Astrocyte of the spinal cord (primary cell): ENCODE data around the gene SOX11.

ENCODE experiments used
- DNase-seq: peaks from one replicate; pipeline ENCODE4 v3.0.0; 2011; ENCODE audit warnings: low read depth, low spot score
- H3K4me3 ChIP-seq: 2 replicates; pipeline ENCODE4 v1.5.1; 2011; ENCODE audit warnings: low read depth, mild to moderate bottlenecking, low read length, moderate library complexity
- CTCF ChIP-seq: IDR thresholded peaks from 2 replicates; pipeline ENCODE4 v1.5.1; 2012; ENCODE audit warnings: low read depth, mild to moderate bottlenecking, low read length, inconsistent platforms
- in situ Hi-C: cut with HindIII; loops from 2 replicates; pipeline ENCODE4 v1.10.0; 2017; ENCODE audit warnings: low sequenced_read_pairs

SOX11 gene

DNA sequence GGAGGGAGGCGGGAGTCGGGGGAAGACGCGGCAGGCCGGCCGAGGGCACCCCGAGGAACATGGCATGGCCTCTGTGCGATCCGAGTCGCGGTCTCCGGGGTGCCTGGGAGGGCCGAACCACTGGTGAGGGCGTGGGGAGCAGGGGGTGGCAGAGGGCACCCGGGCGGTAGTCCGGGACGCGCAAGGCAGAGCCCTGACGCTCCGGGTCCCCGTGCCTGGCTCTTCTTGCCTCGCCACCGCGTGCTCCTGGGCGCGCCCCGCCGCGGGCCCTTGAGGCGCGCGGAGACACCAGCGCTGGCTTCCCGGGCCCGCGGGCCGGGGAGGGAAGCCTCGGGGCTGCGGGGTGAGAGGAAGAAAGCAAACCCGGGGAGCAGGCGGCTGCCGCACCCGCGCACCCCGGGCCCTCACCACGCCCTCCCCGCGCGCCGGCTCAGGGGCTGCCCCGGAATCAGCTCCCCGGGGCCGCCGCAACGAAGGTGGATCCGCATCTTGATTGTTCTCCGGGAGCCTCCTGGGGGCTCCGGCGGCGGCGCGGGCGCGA, 4.3 kb downstream of the SOX11 start:
- TF ChIP-seq CTCF = no peak
- H3K4me3 ChIP-seq = peak overlapping the region; percentile 81
- peak; percentile 40 for DNase-seq
- in situ Hi-C loops = no loop called here

- TF ChIP-seq CTCF = no peak
- peak; percentile 72 for DNase-seq
- in situ Hi-C loops = no loop called here
- peak overlapping the region; percentile 81 for H3K4me3 ChIP-seq
Measured at GRCh38 chr2:5696945-5697521, 4.8 kb downstream of the SOX11 start.

GRCh38 chr2:5697562-5697961, 5.4 kb downstream of the SOX11 start:
- TF ChIP-seq CTCF = no peak
- no peak for DNase-seq
- peak overlapping the region; percentile 81 for H3K4me3 ChIP-seq
- in situ Hi-C loops = no loop called here

- no peak for DNase-seq
- H3K4me3 ChIP-seq = no peak overlapping the region
- no peak for TF ChIP-seq CTCF
- in situ Hi-C loops = no loop called here
Measured at GRCh38 chr2:5698134-5698533, 6.0 kb downstream of the SOX11 start.

- in situ Hi-C loops = no loop called here
- DNase-seq = no peak
- H3K4me3 ChIP-seq = no peak overlapping the region
- TF ChIP-seq CTCF = no peak
Measured at GRCh38 chr2:5699963-5700362, 7.8 kb downstream of the SOX11 start.

GRCh38 chr2:5700551-5700950, 8.4 kb downstream of the SOX11 start:
- no peak overlapping the region for H3K4me3 ChIP-seq
- no peak for DNase-seq
- in situ Hi-C loops = no loop called here
- no peak for TF ChIP-seq CTCF
